ENCODE data around the gene TCF4. TPM values are rescaled to one million over a fixed set of nuclear protein-coding genes. Genes with fewer than 3 reads are reported as not detected.

The TCF4 gene
- total and polyA plus RNA-seq, 4 donors = 14.3 to 356 (median 73.0) TPM

- ATAC-seq (ENCODE audit: insufficient read depth, low FRiP score) (peak; percentile 56), DNase-seq (peak in 1 of 3 donors; percentile 21)
- H3K4me3 ChIP-seq = no peak overlapping the region
- no peak overlapping the region for H3K9ac ChIP-seq (ENCODE audit: insufficient read depth in 1 of 2, low read length in 2 of 2)
- TF ChIP-seq, protein P1, sequence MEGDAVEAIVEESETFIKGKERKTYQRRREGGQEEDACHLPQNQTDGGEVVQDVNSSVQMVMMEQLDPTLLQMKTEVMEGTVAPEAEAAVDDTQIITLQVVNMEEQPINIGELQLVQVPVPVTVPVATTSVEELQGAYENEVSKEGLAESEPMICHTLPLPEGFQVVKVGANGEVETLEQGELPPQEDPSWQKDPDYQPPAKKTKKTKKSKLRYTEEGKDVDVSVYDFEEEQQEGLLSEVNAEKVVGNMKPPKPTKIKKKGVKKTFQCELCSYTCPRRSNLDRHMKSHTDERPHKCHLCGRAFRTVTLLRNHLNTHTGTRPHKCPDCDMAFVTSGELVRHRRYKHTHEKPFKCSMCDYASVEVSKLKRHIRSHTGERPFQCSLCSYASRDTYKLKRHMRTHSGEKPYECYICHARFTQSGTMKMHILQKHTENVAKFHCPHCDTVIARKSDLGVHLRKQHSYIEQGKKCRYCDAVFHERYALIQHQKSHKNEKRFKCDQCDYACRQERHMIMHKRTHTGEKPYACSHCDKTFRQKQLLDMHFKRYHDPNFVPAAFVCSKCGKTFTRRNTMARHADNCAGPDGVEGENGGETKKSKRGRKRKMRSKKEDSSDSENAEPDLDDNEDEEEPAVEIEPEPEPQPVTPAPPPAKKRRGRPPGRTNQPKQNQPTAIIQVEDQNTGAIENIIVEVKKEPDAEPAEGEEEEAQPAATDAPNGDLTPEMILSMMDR (IDR thresholded peaks at IDR 0.05; ENCODE audit: control extremely low read depth, extremely low read depth) = no peak
- H3K36me3 ChIP-seq (ENCODE audit: control insufficient read depth in 4 of 4, insufficient read depth in 4 of 4, low read length in 4 of 4) = peaks cover 0 to 11% (median 0%) of the 10 kb centered on the region in 4 donors
- H3K9me3 ChIP-seq (ENCODE audit: control insufficient read depth in 4 of 4, insufficient read depth in 3 of 4, low read length in 3 of 4) = no peaks in the 10 kb centered on the region
- no peaks in the 10 kb centered on the region for H3K27me3 ChIP-seq (ENCODE audit: control insufficient read depth in 3 of 3, insufficient read depth in 3 of 3, low read length in 2 of 3)
- WGBS, 2 donors = 50 to 72% methylated on average over 5 of the region's 5 CpGs
- peaks cover 3 to 38% (median 5%) of the 10 kb centered on the region in 5 donors for H3K4me1 ChIP-seq (ENCODE audit: control insufficient read depth in 5 of 5, insufficient read depth in 5 of 5, low read length in 5 of 5)
- H3K27ac ChIP-seq (ENCODE audit: low read depth in 1 of 2, low read length in 1 of 2) = peak overlapping the region in 1 of 2 donors; percentile 9
Measured at GRCh38 chr18:55546851-55547704, 40.9 kb downstream of the TCF4 start.

- Histone ChIP-seq H3K27me3 (ENCODE audit: control insufficient read depth in 3 of 3, insufficient read depth in 3 of 3, low read length in 2 of 3) (no peaks in the 10 kb centered on the region), H3K9ac (ENCODE audit: insufficient read depth in 1 of 2, low read length in 2 of 2) (no peak overlapping the region), H3K27ac (ENCODE audit: low read depth in 1 of 2, low read length in 1 of 2) (no peak overlapping the region), H3K36me3 (ENCODE audit: control insufficient read depth in 4 of 4, insufficient read depth in 4 of 4, low read length in 4 of 4) (peaks cover 0 to 5% (median 0%) of the 10 kb centered on the region in 4 donors), H3K9me3 (ENCODE audit: control insufficient read depth in 4 of 4, insufficient read depth in 3 of 4, low read length in 3 of 4) (peaks cover 0 to 2% (median 0%) of the 10 kb centered on the region in 4 donors), H3K4me3 (no peak overlapping the region), H3K4me1 (ENCODE audit: control insufficient read depth in 5 of 5, insufficient read depth in 5 of 5, low read length in 5 of 5) (peaks cover 0 to 23% (median 5%) of the 10 kb centered on the region in 5 donors)
- ATAC-seq (ENCODE audit: insufficient read depth, low FRiP score) (no peak), DNase-seq (no peak)
- TF ChIP-seq, protein P1 (IDR thresholded peaks at IDR 0.05; ENCODE audit: control extremely low read depth, extremely low read depth) = no peak
- 64 to 91% methylated on average over 1 of the region's 1 CpG for WGBS, 2 donors
Measured at GRCh38 chr18:55544014-55544413, 44.0 kb downstream of the TCF4 start.

- Histone ChIP-seq H3K9me3 (ENCODE audit: control insufficient read depth in 4 of 4, insufficient read depth in 3 of 4, low read length in 3 of 4) (peaks cover 0 to 5% (median 0%) of the 10 kb centered on the region in 4 donors), H3K27me3 (ENCODE audit: control insufficient read depth in 3 of 3, insufficient read depth in 3 of 3, low read length in 2 of 3) (no peaks in the 10 kb centered on the region), H3K9ac (ENCODE audit: insufficient read depth in 1 of 2, low read length in 2 of 2) (no peak overlapping the region), H3K4me3 (no peak overlapping the region), H3K27ac (ENCODE audit: low read depth in 1 of 2, low read length in 1 of 2) (no peak overlapping the region), H3K4me1 (ENCODE audit: control insufficient read depth in 5 of 5, insufficient read depth in 5 of 5, low read length in 5 of 5) (peaks cover 0 to 21% (median 3%) of the 10 kb centered on the region in 5 donors), H3K36me3 (ENCODE audit: control insufficient read depth in 4 of 4, insufficient read depth in 4 of 4, low read length in 4 of 4) (peaks cover 0 to 5% (median 0%) of the 10 kb centered on the region in 4 donors)
- TF ChIP-seq, protein P1 (IDR thresholded peaks at IDR 0.05; ENCODE audit: control extremely low read depth, extremely low read depth) = no peak
- no peak for DNase-seq
- 67 to 89% methylated on average over 2 of the region's 2 CpGs for WGBS, 2 donors
- ATAC-seq (ENCODE audit: insufficient read depth, low FRiP score) = no peak
Measured at GRCh38 chr18:55543130-55543704, 44.8 kb downstream of the TCF4 start.

Measured in lung (tissue), 12 donors.